AG20443 (cell line): ENCODE data around the gene SLC27A1.
"Not testable (repeated sequence)": the region's sequence is repeated elsewhere in the genome, so short reads cannot be mapped to it uniquely, and the experiment has no call there.

Experiments used
- DNase-seq: peaks from one replicate; pipeline ENCODE4 v3.0.0; 2012; ENCODE audit warnings: low spot score, mixed read lengths

SLC27A1 gene

GRCh38 chr19:17511724-17512573, 41.6 kb downstream of the SLC27A1 start:
- DNase-seq = peak; percentile 83

- DNase-seq = no peak
These were observed 42.2 kb downstream of the SLC27A1 start for GRCh38 chr19:17512574-17512939.

- no peak for DNase-seq
These were observed 45.3 kb downstream of the SLC27A1 start for GRCh38 chr19:17515408-17516149.

GRCh38 chr19:17517898-17518297, 47.6 kb downstream of the SLC27A1 start:
- DNase-seq = no peak

- DNase-seq = not testable (repeated sequence)
These were observed 48.3 kb downstream of the SLC27A1 start for GRCh38 chr19:17518654-17519053.

- DNase-seq = no peak
These were observed 49.6 kb downstream of the SLC27A1 start for GRCh38 chr19:17519967-17520366.

- no peak for DNase-seq
These were observed 50.5 kb downstream of the SLC27A1 start for GRCh38 chr19:17520865-17521264.

- no peak for DNase-seq
These were observed 52.9 kb downstream of the SLC27A1 start for GRCh38 chr19:17522988-17523872.

GRCh38 chr19:17524651-17525050, 54.3 kb downstream of the SLC27A1 start:
- DNase-seq = no peak

- no peak for DNase-seq
These were observed 54.8 kb downstream of the SLC27A1 start for GRCh38 chr19:17525141-17525540.

GRCh38 chr19:17526922-17527321, 56.6 kb downstream of the SLC27A1 start:
- no peak for DNase-seq

GRCh38 chr19:17527326-17527725, 57.0 kb downstream of the SLC27A1 start:
- DNase-seq = no peak

GRCh38 chr19:17528610-17529009, 58.3 kb downstream of the SLC27A1 start:
- no peak for DNase-seq

- no peak for DNase-seq
These were observed 59.2 kb downstream of the SLC27A1 start for GRCh38 chr19:17529239-17530158.

- DNase-seq = no peak
These were observed 60.3 kb downstream of the SLC27A1 start for GRCh38 chr19:17530586-17530985.

- no peak for DNase-seq
These were observed 61.8 kb downstream of the SLC27A1 start for GRCh38 chr19:17532116-17532515.

GRCh38 chr19:17532557-17532956, 62.2 kb downstream of the SLC27A1 start:
- DNase-seq = no peak

- no peak for DNase-seq
These were observed 64.4 kb downstream of the SLC27A1 start for GRCh38 chr19:17534767-17535166.

GRCh38 chr19:17536955-17537354, 66.6 kb downstream of the SLC27A1 start:
- no peak for DNase-seq

- no peak for DNase-seq
These were observed 68.4 kb downstream of the SLC27A1 start for GRCh38 chr19:17538684-17539237.
